Stomach smooth muscle (tissue), 2 donors: Measurements from ENCODE around the gene PIEZO2.

Experiments used
- H3K27ac ChIP-seq: one replicate; pipeline ENCODE4 v1.7.0; 2013; ENCODE audit warnings: mild to moderate bottlenecking, low read length, inconsistent platforms
- H3K27me3 ChIP-seq, 2 donors: one replicate each; pipeline ENCODE4 v1.7.0; 2013; ENCODE audit warnings: low read length in 2 of 2; ENCODE audit not compliant: insufficient read depth in 2 of 2, control insufficient read depth in 1 of 2
- H3K36me3 ChIP-seq, 2 donors: one replicate each; pipeline ENCODE4 v1.7.0; 2013; ENCODE audit warnings: low read length in 2 of 2; ENCODE audit not compliant: control insufficient read depth in 2 of 2, insufficient read depth in 2 of 2
- H3K4me1 ChIP-seq: one replicate; pipeline ENCODE4 v1.7.0; 2013; ENCODE audit warnings: low read length; ENCODE audit not compliant: control insufficient read depth, insufficient read depth
- H3K4me3 ChIP-seq, 2 donors: one replicate each; pipeline ENCODE4 v1.7.0; 2013; ENCODE audit warnings: low read length in 2 of 2
- H3K9ac ChIP-seq, 2 donors: one replicate each; pipeline ENCODE4 v1.7.0; 2013; ENCODE audit warnings: low read length in 2 of 2, mild to moderate bottlenecking in 1 of 2
- H3K9me3 ChIP-seq, 2 donors: one replicate each; pipeline ENCODE4 v1.7.0; 2013; ENCODE audit warnings: low read length in 2 of 2; ENCODE audit not compliant: control insufficient read depth in 2 of 2
- donor health status: healthy.
- donor health status: Pancreatic carcinoma.

The PIEZO2 gene

GRCh38 chr18:10687161-10687925, 462.0 kb downstream of the PIEZO2 start:
- no peaks in the 10 kb centered on the region for H3K9me3 ChIP-seq
- no peak overlapping the region for H3K9ac ChIP-seq
- no peak overlapping the region for H3K4me3 ChIP-seq
- no peaks in the 10 kb centered on the region for H3K4me1 ChIP-seq
- no peaks in the 10 kb centered on the region for H3K36me3 ChIP-seq
- H3K27me3 ChIP-seq: no peaks in the 10 kb centered on the region
- no peak overlapping the region for H3K27ac ChIP-seq

DNA sequence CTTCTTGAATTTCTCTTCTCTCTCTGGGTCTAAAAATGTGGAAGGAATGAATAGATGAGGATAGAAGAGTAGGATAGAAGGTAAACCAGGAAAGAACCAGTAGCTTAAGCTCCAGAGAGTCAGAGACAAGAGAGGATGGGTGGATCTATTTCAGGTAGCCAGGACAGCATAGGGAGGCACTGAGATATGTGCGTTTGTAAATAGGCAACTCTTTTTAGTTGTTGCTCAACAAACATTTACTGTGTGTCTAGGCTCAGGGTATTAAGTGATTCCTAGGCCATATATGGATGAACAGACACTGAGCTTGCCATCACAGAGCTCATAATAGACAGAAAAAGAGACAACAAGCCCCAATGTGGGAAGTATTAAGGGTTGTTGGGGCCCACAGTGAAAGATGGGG, 463.1 kb downstream of the PIEZO2 start:
- no peaks in the 10 kb centered on the region for H3K27me3 ChIP-seq
- no peak overlapping the region for H3K27ac ChIP-seq
- H3K4me1 ChIP-seq: no peaks in the 10 kb centered on the region
- H3K9ac ChIP-seq: no peak overlapping the region
- H3K4me3 ChIP-seq: no peak overlapping the region
- H3K9me3 ChIP-seq: no peaks in the 10 kb centered on the region
- H3K36me3 ChIP-seq: no peaks in the 10 kb centered on the region

- H3K9ac ChIP-seq: no peak overlapping the region
- no peaks in the 10 kb centered on the region for H3K27me3 ChIP-seq
- no peak overlapping the region for H3K27ac ChIP-seq
- H3K36me3 ChIP-seq: no peaks in the 10 kb centered on the region
- no peaks in the 10 kb centered on the region for H3K4me1 ChIP-seq
- H3K9me3 ChIP-seq: no peaks in the 10 kb centered on the region
- no peak overlapping the region for H3K4me3 ChIP-seq
These were observed 463.9 kb downstream of the PIEZO2 start for GRCh38 chr18:10685484-10685883.

GRCh38 chr18:10682368-10682714, 467.0 kb downstream of the PIEZO2 start:
- Histone ChIP-seq H3K4me3 (no peak overlapping the region), H3K36me3 (no peaks in the 10 kb centered on the region), H3K4me1 (no peaks in the 10 kb centered on the region), H3K9ac (no peak overlapping the region), H3K9me3 (no peaks in the 10 kb centered on the region), H3K27me3 (no peaks in the 10 kb centered on the region), H3K27ac (no peak overlapping the region)

GRCh38 chr18:10681581-10682367, 467.6 kb downstream of the PIEZO2 start:
- H3K36me3 ChIP-seq: no peaks in the 10 kb centered on the region
- no peaks in the 10 kb centered on the region for H3K27me3 ChIP-seq
- H3K4me3 ChIP-seq: no peak overlapping the region
- H3K9ac ChIP-seq: no peak overlapping the region
- H3K4me1 ChIP-seq: no peaks in the 10 kb centered on the region
- no peak overlapping the region for H3K27ac ChIP-seq
- no peaks in the 10 kb centered on the region for H3K9me3 ChIP-seq

DNA sequence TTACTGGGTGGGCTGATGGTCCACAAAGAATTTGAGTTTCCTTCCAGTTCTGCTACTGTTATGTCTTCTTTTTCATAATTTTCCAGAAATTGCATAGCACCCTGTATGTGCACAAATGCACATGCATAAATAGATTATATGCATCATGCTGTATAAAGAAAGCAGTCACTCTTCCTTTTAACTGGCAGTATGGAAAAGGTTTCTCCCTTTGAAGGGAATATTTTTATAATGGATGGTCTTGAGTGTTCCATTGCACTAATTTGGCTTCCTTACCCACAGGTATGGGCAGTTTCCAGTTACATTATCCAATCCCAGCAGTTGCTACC, 469.1 kb downstream of the PIEZO2 start:
- Histone ChIP-seq H3K9me3 (no peaks in the 10 kb centered on the region), H3K4me3 (no peak overlapping the region), H3K9ac (no peak overlapping the region), H3K4me1 (no peaks in the 10 kb centered on the region), H3K27ac (no peak overlapping the region), H3K36me3 (no peaks in the 10 kb centered on the region), H3K27me3 (no peaks in the 10 kb centered on the region)

GRCh38 chr18:10679557-10680270, 469.7 kb downstream of the PIEZO2 start:
- no peaks in the 10 kb centered on the region for H3K9me3 ChIP-seq
- H3K4me3 ChIP-seq: no peak overlapping the region
- no peaks in the 10 kb centered on the region for H3K36me3 ChIP-seq
- H3K27me3 ChIP-seq: no peaks in the 10 kb centered on the region
- no peak overlapping the region for H3K9ac ChIP-seq
- no peak overlapping the region for H3K27ac ChIP-seq
- H3K4me1 ChIP-seq: no peaks in the 10 kb centered on the region

GRCh38 chr18:10671441-10671840, 477.9 kb downstream of the PIEZO2 start:
- Histone ChIP-seq H3K27me3 (no peaks in the 10 kb centered on the region), H3K4me1 (no peaks in the 10 kb centered on the region), H3K27ac (no peak overlapping the region), H3K4me3 (no peak overlapping the region), H3K9me3 (no peaks in the 10 kb centered on the region), H3K9ac (no peak overlapping the region), H3K36me3 (no peaks in the 10 kb centered on the region)

DNA sequence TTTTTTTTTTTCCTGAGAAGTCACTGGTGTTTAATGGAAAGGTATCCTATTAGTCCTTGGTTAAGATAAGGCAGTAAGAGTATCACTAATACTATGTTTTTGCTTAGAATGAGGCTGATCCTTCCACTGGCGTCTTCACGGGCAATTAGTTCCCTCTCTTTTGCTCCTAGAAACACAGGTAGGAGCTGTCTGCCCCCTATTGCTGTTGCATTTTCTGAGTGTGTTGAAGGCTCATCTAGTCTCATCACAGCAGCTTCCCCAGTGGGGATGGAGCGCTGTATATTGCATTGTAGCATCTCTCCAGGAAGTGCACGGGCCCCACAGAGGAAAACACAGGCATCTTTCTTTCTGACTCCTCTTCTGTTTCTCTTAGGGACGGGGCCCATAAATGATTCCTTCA, 478.5 kb downstream of the PIEZO2 start:
- Histone ChIP-seq H3K36me3 (no peaks in the 10 kb centered on the region), H3K9me3 (no peaks in the 10 kb centered on the region), H3K27ac (no peak overlapping the region), H3K27me3 (no peaks in the 10 kb centered on the region), H3K9ac (no peak overlapping the region), H3K4me1 (no peaks in the 10 kb centered on the region), H3K4me3 (no peak overlapping the region)

DNA sequence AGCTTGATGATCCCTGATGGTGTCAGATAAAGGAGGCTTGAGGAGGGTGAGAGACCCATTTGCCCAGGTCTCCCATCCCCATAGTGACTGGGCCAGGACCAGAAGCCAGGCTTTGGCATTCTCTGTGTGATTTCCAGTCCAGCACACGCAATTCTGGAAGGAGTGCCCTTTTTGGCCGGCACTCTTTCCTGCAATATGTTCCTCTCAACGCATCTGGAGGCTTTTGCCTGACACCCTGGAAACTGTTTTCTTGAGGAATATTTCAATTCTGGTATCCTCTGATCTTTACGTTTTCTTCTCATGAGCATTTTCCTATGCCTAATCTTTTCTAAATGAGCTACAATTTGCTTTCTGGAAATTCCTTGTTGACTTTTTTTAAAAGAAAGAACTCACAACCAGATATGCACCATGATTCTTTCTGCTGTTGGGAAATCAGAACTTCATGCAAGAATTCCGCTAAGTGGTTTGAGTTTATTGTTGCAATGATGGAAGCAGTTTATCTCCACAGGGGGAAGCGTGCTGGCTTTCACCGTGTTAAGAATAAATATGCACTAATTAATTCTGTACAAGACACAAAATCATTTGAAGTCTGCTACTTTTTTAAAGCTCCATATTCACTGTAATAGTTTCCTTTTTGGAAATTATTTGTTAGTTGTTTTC, 479.8 kb downstream of the PIEZO2 start:
- Histone ChIP-seq H3K4me1 (no peaks in the 10 kb centered on the region), H3K27me3 (no peaks in the 10 kb centered on the region), H3K27ac (no peak overlapping the region), H3K4me3 (no peak overlapping the region), H3K9ac (no peak overlapping the region), H3K9me3 (no peaks in the 10 kb centered on the region), H3K36me3 (no peaks in the 10 kb centered on the region)
